ENCODE results near the gene IL20RA.

The IL20RA gene

GRCh38 chr6:137010128-137010718 lies 34.5 kb downstream of the IL20RA start:
- DNase-seq (ENCODE audit: low read depth in 2 of 2) = no peak

GRCh38 chr6:137008204-137008603 lies 36.6 kb downstream of the IL20RA start:
- no peak for DNase-seq (ENCODE audit: low read depth in 2 of 2)

- no peak for DNase-seq (ENCODE audit: low read depth in 2 of 2)
Observed at GRCh38 chr6:137006056-137006455, 38.7 kb downstream of the IL20RA start.

GRCh38 chr6:137005073-137005472 lies 39.7 kb downstream of the IL20RA start:
- no peak for DNase-seq (ENCODE audit: low read depth in 2 of 2)

GRCh38 chr6:137002505-137002904 lies 42.3 kb downstream of the IL20RA start:
- DNase-seq (ENCODE audit: low read depth in 2 of 2) = no peak

GRCh38 chr6:137001977-137002302 lies 42.8 kb downstream of the IL20RA start:
- DNase-seq (ENCODE audit: low read depth in 2 of 2) = no peak

- no peak for DNase-seq (ENCODE audit: low read depth in 2 of 2)
Observed at GRCh38 chr6:137001299-137001976, 43.3 kb downstream of the IL20RA start.

GRCh38 chr6:137000825-137001224 lies 43.9 kb downstream of the IL20RA start:
- DNase-seq (ENCODE audit: low read depth in 2 of 2) = no peak

- no peak for DNase-seq (ENCODE audit: low read depth in 2 of 2)
Observed at GRCh38 chr6:136995521-136995920, 49.2 kb downstream of the IL20RA start.

- DNase-seq (ENCODE audit: low read depth in 2 of 2) = no peak
Observed at GRCh38 chr6:136994782-136995181, 50.0 kb downstream of the IL20RA start.

- no peak for DNase-seq (ENCODE audit: low read depth in 2 of 2)
Observed at GRCh38 chr6:136992113-136992512, 52.7 kb downstream of the IL20RA start.

GRCh38 chr6:136991646-136992045 lies 53.1 kb downstream of the IL20RA start:
- no peak for DNase-seq (ENCODE audit: low read depth in 2 of 2)

- no peak for DNase-seq (ENCODE audit: low read depth in 2 of 2)
Observed at GRCh38 chr6:136990754-136991153, 54.0 kb downstream of the IL20RA start.

GRCh38 chr6:136990242-136990578 lies 54.6 kb downstream of the IL20RA start:
- DNase-seq (ENCODE audit: low read depth in 2 of 2) = no peak

- no peak for DNase-seq (ENCODE audit: low read depth in 2 of 2)
Observed at GRCh38 chr6:136989571-136990241, 55.1 kb downstream of the IL20RA start.

GRCh38 chr6:136987526-136987925 lies 57.2 kb downstream of the IL20RA start:
- no peak for DNase-seq (ENCODE audit: low read depth in 2 of 2)

- DNase-seq (ENCODE audit: low read depth in 2 of 2) = no peak
Observed at GRCh38 chr6:136985502-136985901, 59.3 kb downstream of the IL20RA start.

- no peak for DNase-seq (ENCODE audit: low read depth in 2 of 2)
Observed at GRCh38 chr6:136984578-136984977, 60.2 kb downstream of the IL20RA start.

GRCh38 chr6:136983687-136984086 lies 61.1 kb downstream of the IL20RA start:
- DNase-seq (ENCODE audit: low read depth in 2 of 2) = no peak

GRCh38 chr6:136982928-136983327 lies 61.8 kb downstream of the IL20RA start:
- no peak for DNase-seq (ENCODE audit: low read depth in 2 of 2)

GRCh38 chr6:136980070-136980469 lies 64.7 kb downstream of the IL20RA start:
- no peak for DNase-seq (ENCODE audit: low read depth in 2 of 2)

- DNase-seq (ENCODE audit: low read depth in 2 of 2) = no peak
Observed at GRCh38 chr6:136979206-136979605, 65.6 kb downstream of the IL20RA start.

GRCh38 chr6:136977075-136977474 lies 67.7 kb downstream of the IL20RA start:
- DNase-seq (ENCODE audit: low read depth in 2 of 2) = no peak
